HCT116 (cell line): ENCODE data around the gene RIMBP2. TPM values are rescaled to one million over a fixed set of nuclear protein-coding genes. Genes with fewer than 3 reads are reported as not detected.

Experiments used
- ATAC-seq: fragments of 200-7000 bp; cut with Tn5 transposase; 2 replicates; pipeline ENCODE4 v1.9.1; 2020; ENCODE audit warnings: mild to moderate bottlenecking, moderate library complexity
- BruUV-seq: library from RNA; stranded (reverse); fragments of 400-500 nt; replicated peaks from 2 replicates; lab custom pipeline; 2021; lab: Mats Ljungman, UMichigan
- CTCF ChIA-PET: fragments of 300-600 bp; sonication (Branson Sonifier 250); formaldehyde crosslinking; loops from one replicate; lab custom pipeline; 2021; ENCODE audit warnings: antibody characterized with exemption; lab: Charles Lee
- POLR2A ChIA-PET: fragments of 300-600, 350-600 bp; sonication (Branson Sonifier 250); formaldehyde crosslinking; loops from one replicate; lab custom pipeline; 2021; ENCODE audit warnings: antibody characterized with exemption; lab: Charles Lee
- RAD21 ChIA-PET, 2 experiments: fragments of 300-600 bp; sonication (Branson Sonifier 250); formaldehyde crosslinking; loops; one replicate each; lab custom pipeline; 2023; ENCODE audit warnings: low total read pairs in 2 of 2; ENCODE audit not compliant: uncharacterized antibody in 2 of 2, unreplicated experiment in 2 of 2, low non-redundant PET in 1 of 2; lab: Charles Lee
- DNase-seq: peaks from one replicate; pipeline ENCODE4 v3.0.0-alpha.2; 2010; ENCODE audit warnings: low read depth, low spot score
- H2AFZ ChIP-seq: fragments of 200-600 bp; shearing (Covaris generic), sonication (generic); 2 replicates; pipeline ENCODE4 v1.6.1; 2017; ENCODE audit warnings: low read depth, mixed run types, mixed read lengths, antibody characterized with exemption, low read length; ENCODE audit not compliant: poor library complexity, severe bottlenecking
- H3K27ac ChIP-seq: 2 replicates; pipeline ENCODE4 v1.5.1; 2012; ENCODE audit warnings: low read depth, low read length
- H3K27me3 ChIP-seq: fragments of 200-600 bp; sonication (generic); 2 replicates; pipeline ENCODE4 v1.6.1; 2016; ENCODE audit warnings: mixed run types, low read length, mixed read lengths; ENCODE audit not compliant: insufficient read depth
- H3K36me3 ChIP-seq, 2 experiments: fragments of 200-500 bp in 1 of 2; fragments of 200-600 bp in 1 of 2; sonication (Bioruptor generic) in 1 of 2; sonication (generic) in 1 of 2; 2 replicates each; pipeline versions ENCODE4 v1.5.1 to v1.6.1; 2014 to 2016; ENCODE audit warnings: low read length in 2 of 2, inconsistent platforms in 1 of 2, mixed read lengths in 1 of 2, mixed run types in 1 of 2; ENCODE audit not compliant: insufficient read depth in 2 of 2, control insufficient read depth in 1 of 2
- H3K4me1 ChIP-seq, 2 experiments: fragments of 200-600 bp in 1 of 2; sonication (generic) in 1 of 2; 2 replicates each; pipeline versions ENCODE4 v1.5.1 to v1.6.1; 2012 to 2017; ENCODE audit warnings: low read length in 2 of 2, inconsistent platforms in 1 of 2, mild to moderate bottlenecking in 1 of 2, mixed read lengths in 1 of 2, mixed run types in 1 of 2, moderate library complexity in 1 of 2; ENCODE audit not compliant: insufficient read depth in 2 of 2, control insufficient read depth in 1 of 2
- H3K4me2 ChIP-seq: fragments of 200-600 bp; sonication (generic); 2 replicates; pipeline ENCODE4 v1.6.1; 2017; ENCODE audit warnings: mixed run types, low read length, mixed read lengths
- H3K4me3 ChIP-seq, 2 experiments: fragments of 200-600 bp in 1 of 2; sonication (generic) in 1 of 2; replicated peaks in 1 of 2; 2 replicates each; pipeline ENCODE4 v1.5.1; 2011 to 2016; ENCODE audit warnings: low read length in 2 of 2, control low read depth in 1 of 2, low read depth in 1 of 2, mild to moderate bottlenecking in 1 of 2, mixed read lengths in 1 of 2, mixed run types in 1 of 2
- H3K79me2 ChIP-seq: fragments of 200-600 bp; sonication (generic); 2 replicates; pipeline ENCODE4 v1.6.1; 2017; ENCODE audit warnings: mild to moderate bottlenecking, mixed run types, low read length, moderate library complexity, mixed read lengths; ENCODE audit not compliant: insufficient read depth
- H3K9ac ChIP-seq: fragments of 200-600 bp; sonication (generic); 2 replicates; pipeline ENCODE4 v1.6.1; 2016; ENCODE audit warnings: low read length, mixed read lengths
- H3K9me2 ChIP-seq: fragments of 200-600 bp; sonication (generic), shearing (Covaris generic); 2 replicates; pipeline ENCODE4 v1.6.1; 2017; ENCODE audit warnings: mixed run types, mild to moderate bottlenecking, moderate library complexity; ENCODE audit not compliant: insufficient read depth
- H3K9me3 ChIP-seq, 2 experiments: fragments of 200-500 bp in 1 of 2; fragments of 200-600 bp in 1 of 2; sonication (Bioruptor generic) in 1 of 2; sonication (generic) in 1 of 2; 2 replicates each; pipeline ENCODE4 v1.6.1; 2014 to 2017; ENCODE audit warnings: low read length in 2 of 2, mixed read lengths in 2 of 2, inconsistent platforms in 1 of 2, low read depth in 1 of 2, mild to moderate bottlenecking in 1 of 2, mixed run types in 1 of 2, moderate library complexity in 1 of 2; ENCODE audit not compliant: control insufficient read depth in 1 of 2, insufficient read depth in 1 of 2
- H4K20me1 ChIP-seq: fragments of 200-600 bp; sonication (generic), shearing (Covaris generic); 2 replicates; pipeline ENCODE4 v1.6.1; 2017; ENCODE audit warnings: mixed run types, mild to moderate bottlenecking, moderate library complexity; ENCODE audit not compliant: insufficient read depth
- ELF1 ChIP-seq: IDR thresholded peaks from 2 replicates; pipeline ENCODE4 v1.6.1; 2012; ENCODE audit warnings: low read depth, borderline replicate concordance
- EZH2phosphoT487 ChIP-seq: fragments of 200-600 bp; IDR thresholded peaks from 2 replicates; pipeline ENCODE4 v1.6.1; 2018; ENCODE audit warnings: antibody characterized with exemption, borderline replicate concordance
- FOSL1 ChIP-seq: IDR thresholded peaks from 2 replicates; pipeline ENCODE4 v1.6.1; 2012; ENCODE audit warnings: low read depth
- RAD21 ChIP-seq: IDR thresholded peaks from 2 replicates; pipeline ENCODE4 v1.6.1; 2012; ENCODE audit warnings: low read depth, mild to moderate bottlenecking
- TCF7L2 ChIP-seq: IDR thresholded peaks from 2 replicates; pipeline ENCODE4 v1.7.0; 2011; ENCODE audit warnings: borderline replicate concordance, inconsistent platforms; ENCODE audit not compliant: insufficient read depth, insufficient read length; ENCODE audit errors: extremely low read depth
- YY1 ChIP-seq: IDR thresholded peaks from 2 replicates; pipeline ENCODE4 v1.6.1; 2011; ENCODE audit warnings: low read length, low read depth, moderate library complexity, mild to moderate bottlenecking; ENCODE audit not compliant: insufficient replicate concordance; ENCODE audit errors: extremely low read depth
- ZBTB33 ChIP-seq: IDR thresholded peaks from 2 replicates; pipeline ENCODE4 v1.6.1; 2011; ENCODE audit warnings: mild to moderate bottlenecking, low read length, moderate library complexity; ENCODE audit not compliant: insufficient replicate concordance; ENCODE audit errors: extremely low read depth
- intact Hi-C: fragments of 100-400 bp; cut with micrococcal nuclease; formaldehyde crosslinking; loops from 2 replicates; pipeline ENCODE4 v1.10.0; 2022
- total RNA-seq: library from RNA; stranded (reverse); gene quantifications from one replicate; pipeline ENCODE4 v1.2.1, GENCODE V29; 2021; ENCODE audit not compliant: unreplicated experiment
- TF ChIP-seq, protein P1 (sequence below): IDR thresholded peaks from 2 replicates; pipeline ENCODE4 v1.6.1; 2012
- TF ChIP-seq, protein P2 (sequence below): IDR thresholded peaks from 2 replicates; pipeline ENCODE4 v1.6.1; 2012; ENCODE audit warnings: low read depth

RIMBP2 gene
- total RNA-seq, 1 experiment from 2014 or later, result not detected

- Histone ChIP-seq H3K4me3 (no peak overlapping the region), H4K20me1 (no peaks in the 10 kb centered on the region), H3K36me3 (no peaks in the 10 kb centered on the region), H3K4me2 (no peak overlapping the region), H3K9ac (no peak overlapping the region), H3K79me2 (no peaks in the 10 kb centered on the region), H3K27ac (no peak overlapping the region), H3K27me3 (peaks cover 16% of the 10 kb centered on the region), H3K9me2 (no peaks in the 10 kb centered on the region), H3K9me3 (no peaks in the 10 kb centered on the region), H3K4me1 (no peaks in the 10 kb centered on the region), H2AFZ (no peak overlapping the region)
- CTCF ChIA-PET, result interaction anchor here (2.0 kb wide), 1 partner anchor 84 kb away, joined by 4 read pairs; no protein-coding TSS in a partner anchor
- POLR2A ChIA-PET, result no interaction called here
- BruUV-seq, result no TSS peak
- intact Hi-C loops, result loop anchor here (5.0 to 10.0 kb wide), 2 partner anchors 84 to 462 kb away; no protein-coding TSS in a partner anchor
- DNase-seq (no peak), ATAC-seq (no peak)
- TF ChIP-seq FOSL1 (no peak), YY1 (no peak), ELF1 (no peak), TCF7L2 (no peak), RAD21 (no peak), EZH2phosphoT487 (no peak), ZBTB33 (no peak)
- TF ChIP-seq, protein P1, sequence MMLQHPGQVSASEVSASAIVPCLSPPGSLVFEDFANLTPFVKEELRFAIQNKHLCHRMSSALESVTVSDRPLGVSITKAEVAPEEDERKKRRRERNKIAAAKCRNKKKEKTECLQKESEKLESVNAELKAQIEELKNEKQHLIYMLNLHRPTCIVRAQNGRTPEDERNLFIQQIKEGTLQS, result no peak
- TF ChIP-seq, protein P2, sequence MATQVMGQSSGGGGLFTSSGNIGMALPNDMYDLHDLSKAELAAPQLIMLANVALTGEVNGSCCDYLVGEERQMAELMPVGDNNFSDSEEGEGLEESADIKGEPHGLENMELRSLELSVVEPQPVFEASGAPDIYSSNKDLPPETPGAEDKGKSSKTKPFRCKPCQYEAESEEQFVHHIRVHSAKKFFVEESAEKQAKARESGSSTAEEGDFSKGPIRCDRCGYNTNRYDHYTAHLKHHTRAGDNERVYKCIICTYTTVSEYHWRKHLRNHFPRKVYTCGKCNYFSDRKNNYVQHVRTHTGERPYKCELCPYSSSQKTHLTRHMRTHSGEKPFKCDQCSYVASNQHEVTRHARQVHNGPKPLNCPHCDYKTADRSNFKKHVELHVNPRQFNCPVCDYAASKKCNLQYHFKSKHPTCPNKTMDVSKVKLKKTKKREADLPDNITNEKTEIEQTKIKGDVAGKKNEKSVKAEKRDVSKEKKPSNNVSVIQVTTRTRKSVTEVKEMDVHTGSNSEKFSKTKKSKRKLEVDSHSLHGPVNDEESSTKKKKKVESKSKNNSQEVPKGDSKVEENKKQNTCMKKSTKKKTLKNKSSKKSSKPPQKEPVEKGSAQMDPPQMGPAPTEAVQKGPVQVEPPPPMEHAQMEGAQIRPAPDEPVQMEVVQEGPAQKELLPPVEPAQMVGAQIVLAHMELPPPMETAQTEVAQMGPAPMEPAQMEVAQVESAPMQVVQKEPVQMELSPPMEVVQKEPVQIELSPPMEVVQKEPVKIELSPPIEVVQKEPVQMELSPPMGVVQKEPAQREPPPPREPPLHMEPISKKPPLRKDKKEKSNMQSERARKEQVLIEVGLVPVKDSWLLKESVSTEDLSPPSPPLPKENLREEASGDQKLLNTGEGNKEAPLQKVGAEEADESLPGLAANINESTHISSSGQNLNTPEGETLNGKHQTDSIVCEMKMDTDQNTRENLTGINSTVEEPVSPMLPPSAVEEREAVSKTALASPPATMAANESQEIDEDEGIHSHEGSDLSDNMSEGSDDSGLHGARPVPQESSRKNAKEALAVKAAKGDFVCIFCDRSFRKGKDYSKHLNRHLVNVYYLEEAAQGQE, result no peak
- RAD21 ChIA-PET, result no interaction called here
Measured at GRCh38 chr12:130746546-130746945, 30.4 kb upstream of the RIMBP2 start.
